ENCODE data around the gene STAG1.

STAG1 gene

DNA sequence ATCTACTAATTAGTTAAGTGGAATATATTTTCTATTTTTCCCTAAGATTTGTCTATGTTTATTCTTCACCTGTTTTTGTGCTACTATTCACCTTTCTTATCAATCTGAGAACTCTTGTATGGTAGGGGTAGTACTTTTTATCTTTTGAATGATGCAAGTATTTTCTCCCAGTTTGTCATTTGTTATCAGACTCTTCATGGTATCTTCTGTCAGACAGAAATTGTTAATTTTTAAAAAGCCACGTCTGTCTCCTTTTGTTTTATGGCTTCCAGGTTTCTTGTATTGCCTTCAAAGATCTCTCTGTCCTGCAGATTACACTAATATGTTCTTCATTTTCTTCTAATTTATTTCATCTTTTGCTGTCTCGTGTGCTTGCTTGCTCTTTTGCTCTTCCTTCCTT is 317.7 kb downstream of the STAG1 start:
- Histone ChIP-seq H3K27ac (replicated peaks) (no peak overlapping the region), H3K4me3 (replicated peaks; ENCODE audit: insufficient read depth, low read length) (no peak overlapping the region), H3K27me3 (ENCODE audit: insufficient read depth, poor library complexity, severe bottlenecking) (no peaks in the 10 kb centered on the region)
- DNase-seq (ENCODE audit: low read depth in 1 of 2, low spot score in 1 of 2) = no peak
- TF ChIP-seq, protein P1, sequence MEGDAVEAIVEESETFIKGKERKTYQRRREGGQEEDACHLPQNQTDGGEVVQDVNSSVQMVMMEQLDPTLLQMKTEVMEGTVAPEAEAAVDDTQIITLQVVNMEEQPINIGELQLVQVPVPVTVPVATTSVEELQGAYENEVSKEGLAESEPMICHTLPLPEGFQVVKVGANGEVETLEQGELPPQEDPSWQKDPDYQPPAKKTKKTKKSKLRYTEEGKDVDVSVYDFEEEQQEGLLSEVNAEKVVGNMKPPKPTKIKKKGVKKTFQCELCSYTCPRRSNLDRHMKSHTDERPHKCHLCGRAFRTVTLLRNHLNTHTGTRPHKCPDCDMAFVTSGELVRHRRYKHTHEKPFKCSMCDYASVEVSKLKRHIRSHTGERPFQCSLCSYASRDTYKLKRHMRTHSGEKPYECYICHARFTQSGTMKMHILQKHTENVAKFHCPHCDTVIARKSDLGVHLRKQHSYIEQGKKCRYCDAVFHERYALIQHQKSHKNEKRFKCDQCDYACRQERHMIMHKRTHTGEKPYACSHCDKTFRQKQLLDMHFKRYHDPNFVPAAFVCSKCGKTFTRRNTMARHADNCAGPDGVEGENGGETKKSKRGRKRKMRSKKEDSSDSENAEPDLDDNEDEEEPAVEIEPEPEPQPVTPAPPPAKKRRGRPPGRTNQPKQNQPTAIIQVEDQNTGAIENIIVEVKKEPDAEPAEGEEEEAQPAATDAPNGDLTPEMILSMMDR (IDR thresholded peaks at IDR 0.05; ENCODE audit: insufficient read depth, low read length) = no peak
- TF ChIP-seq SPI1 (IDR thresholded peaks at IDR 0.05; ENCODE audit: borderline replicate concordance, low read depth) = no peak
- no peak for TF ChIP-seq REST (IDR thresholded peaks at IDR 0.05; ENCODE audit: insufficient replicate concordance, low read depth)
- no peak for TF ChIP-seq POLR2AphosphoS5 (IDR thresholded peaks at IDR 0.05; ENCODE audit: low read depth)
- TF ChIP-seq GABPA (IDR thresholded peaks at IDR 0.05; ENCODE audit: low read depth) = no peak

DNA sequence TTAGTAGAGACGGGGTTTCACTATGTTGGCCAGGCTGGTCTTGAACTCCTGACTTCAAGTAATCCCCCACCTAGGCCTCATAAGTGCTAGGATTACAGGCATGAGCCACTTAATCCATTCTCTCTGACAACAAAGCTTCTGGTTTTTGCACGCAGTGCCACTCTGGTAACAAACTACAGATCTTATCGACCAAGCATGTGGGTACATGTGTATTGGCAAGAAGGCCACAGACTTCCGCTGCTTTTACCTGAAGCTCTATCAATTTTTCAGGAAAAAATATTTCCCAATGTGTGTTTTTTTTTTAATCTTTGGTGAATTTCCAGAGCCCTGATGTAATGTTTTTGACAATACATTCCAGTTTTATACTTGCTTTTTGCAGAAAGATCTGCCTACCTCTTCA is 319.5 kb downstream of the STAG1 start:
- no peak for TF ChIP-seq POLR2AphosphoS5 (IDR thresholded peaks at IDR 0.05; ENCODE audit: low read depth)
- Histone ChIP-seq H3K27me3 (ENCODE audit: insufficient read depth, poor library complexity, severe bottlenecking) (no peaks in the 10 kb centered on the region), H3K4me3 (replicated peaks; ENCODE audit: insufficient read depth, low read length) (no peak overlapping the region), H3K27ac (replicated peaks) (no peak overlapping the region)
- DNase-seq (ENCODE audit: low read depth in 1 of 2, low spot score in 1 of 2) = no peak

- Histone ChIP-seq H3K4me3 (replicated peaks; ENCODE audit: insufficient read depth, low read length) (no peak overlapping the region), H3K27ac (replicated peaks) (no peak overlapping the region), H3K27me3 (ENCODE audit: insufficient read depth, poor library complexity, severe bottlenecking) (no peaks in the 10 kb centered on the region)
- no peak for DNase-seq (ENCODE audit: low read depth in 1 of 2, low spot score in 1 of 2)
- TF ChIP-seq SPI1 (IDR thresholded peaks at IDR 0.05; ENCODE audit: borderline replicate concordance, low read depth) (no peak), GABPA (IDR thresholded peaks at IDR 0.05; ENCODE audit: low read depth) (no peak), REST (IDR thresholded peaks at IDR 0.05; ENCODE audit: insufficient replicate concordance, low read depth) (no peak), POLR2AphosphoS5 (IDR thresholded peaks at IDR 0.05; ENCODE audit: low read depth) (no peak)
- TF ChIP-seq, protein P1 (IDR thresholded peaks at IDR 0.05; ENCODE audit: insufficient read depth, low read length) = no peak
Measured at GRCh38 chr3:136428167-136428566, 324.0 kb downstream of the STAG1 start.

DNA sequence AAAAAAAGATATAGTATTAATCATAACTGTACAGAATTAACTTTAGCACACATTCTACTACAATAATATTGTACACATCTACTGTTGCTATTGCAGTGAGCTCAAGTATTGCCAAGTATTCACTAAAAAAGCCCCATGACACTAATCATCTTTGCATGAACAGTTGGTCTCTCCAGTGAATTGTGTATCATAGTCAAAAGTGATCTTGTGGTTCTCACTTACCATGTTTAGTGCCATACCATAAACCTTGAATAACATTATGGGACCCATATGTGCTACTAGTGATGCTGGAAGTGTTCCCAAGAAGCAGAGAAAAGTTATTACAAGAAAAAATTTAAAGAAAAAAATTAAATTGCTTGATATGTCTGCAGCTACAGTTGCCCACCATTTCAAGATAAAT is 324.9 kb downstream of the STAG1 start:
- Histone ChIP-seq H3K27ac (replicated peaks) (no peak overlapping the region), H3K4me3 (replicated peaks; ENCODE audit: insufficient read depth, low read length) (no peak overlapping the region), H3K27me3 (ENCODE audit: insufficient read depth, poor library complexity, severe bottlenecking) (no peaks in the 10 kb centered on the region)
- TF ChIP-seq POLR2AphosphoS5 (IDR thresholded peaks at IDR 0.05; ENCODE audit: low read depth) = no peak
- TF ChIP-seq, protein P1 (IDR thresholded peaks at IDR 0.05; ENCODE audit: insufficient read depth, low read length) = no peak
- no peak for TF ChIP-seq REST (IDR thresholded peaks at IDR 0.05; ENCODE audit: insufficient replicate concordance, low read depth)
- no peak for TF ChIP-seq SPI1 (IDR thresholded peaks at IDR 0.05; ENCODE audit: borderline replicate concordance, low read depth)
- no peak for TF ChIP-seq GABPA (IDR thresholded peaks at IDR 0.05; ENCODE audit: low read depth)
- no peak for DNase-seq (ENCODE audit: low read depth in 1 of 2, low spot score in 1 of 2)
